Chondrocyte (in vitro differentiated cells): ENCODE measurements around the gene LSM14B. TPM values are rescaled to one million over a fixed set of nuclear protein-coding genes. Genes with fewer than 3 reads are reported as not detected.

Experiments used
- DNase-seq: peaks from one replicate; pipeline ENCODE4 v3.0.0; 2021; ENCODE audit warnings: mixed read lengths, low spot score
- H3K27ac Mint-ChIP-seq: one replicate; pipeline ENCODE4 v1.8.0; 2021; ENCODE audit warnings: mild to moderate bottlenecking, moderate library complexity, mixed read lengths; ENCODE audit not compliant: unreplicated experiment
- H3K27me3 Mint-ChIP-seq: 2 replicates; pipeline ENCODE4 v1.8.0; 2021; ENCODE audit warnings: low read depth, mixed read lengths
- H3K36me3 Mint-ChIP-seq: 2 replicates; pipeline ENCODE4 v1.8.0; 2021; ENCODE audit warnings: low read depth, mixed read lengths
- H3K4me1 Mint-ChIP-seq: 2 replicates; pipeline ENCODE4 v1.8.0; 2021; ENCODE audit warnings: low read depth, mild to moderate bottlenecking, mixed read lengths
- H3K4me3 Mint-ChIP-seq: one replicate; pipeline ENCODE4 v1.8.0; 2021; ENCODE audit warnings: mild to moderate bottlenecking, moderate library complexity, mixed read lengths; ENCODE audit not compliant: unreplicated experiment
- H3K9me3 Mint-ChIP-seq: 2 replicates; pipeline ENCODE4 v1.8.0; 2021; ENCODE audit warnings: low read depth, mixed read lengths
- total RNA-seq: library from RNA; stranded (reverse); gene quantifications from 3 replicates; pipeline ENCODE4 v1.2.1, GENCODE V29; 2021
- TF ChIP-seq, protein P1 (sequence below): fragments of 200-600 bp; sonication (generic); IDR thresholded peaks from 2 replicates; pipeline ENCODE4 v1.5.0; 2021; ENCODE audit warnings: antibody characterized with exemption, mild to moderate bottlenecking, moderate library complexity

Gene LSM14B
- total RNA-seq, 1 donor from 2014 or later: 48.6 TPM

DNA sequence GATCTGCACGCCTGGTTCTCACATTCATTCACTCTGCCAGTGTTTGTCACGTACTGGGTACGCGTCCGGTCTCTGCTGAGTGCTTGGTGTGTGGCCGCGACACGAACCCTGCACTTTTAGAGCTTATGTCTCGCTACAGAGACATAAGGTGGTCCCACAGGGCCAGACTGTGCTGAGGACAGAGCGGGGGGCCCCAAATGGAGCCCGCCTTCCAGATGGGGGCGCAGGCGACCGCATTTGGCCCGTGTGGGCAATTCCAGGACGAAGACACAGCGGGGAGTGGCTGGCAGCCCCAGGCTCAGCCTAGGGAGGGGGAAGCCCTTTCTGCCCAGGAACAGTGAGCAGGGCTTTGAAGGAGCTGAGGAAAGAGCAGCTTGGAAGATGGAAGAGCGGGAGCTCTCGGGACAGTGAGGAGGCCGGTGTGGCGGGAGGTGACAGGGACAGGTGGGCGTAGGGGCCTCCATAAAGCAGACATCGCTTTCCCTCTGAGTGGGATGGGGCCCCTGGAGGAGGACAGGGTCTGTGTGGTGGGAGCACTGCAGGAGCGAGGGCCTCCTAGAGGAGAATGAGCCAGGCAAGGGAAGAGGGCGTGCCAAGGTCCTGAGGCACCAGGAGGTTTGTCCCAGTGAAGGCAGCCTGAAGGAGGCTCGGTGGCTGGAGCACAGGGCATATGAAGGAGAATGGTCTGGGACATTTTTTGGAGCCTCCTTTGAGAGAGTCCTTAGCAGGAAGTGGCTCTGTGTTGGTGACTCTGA, 52.8 kb downstream of the LSM14B start:
- H3K9me3 Mint-ChIP-seq: no peaks in the 10 kb centered on the region
- peak; percentile 75 for DNase-seq
- peaks cover 11% of the 10 kb centered on the region for H3K36me3 Mint-ChIP-seq
- H3K4me1 Mint-ChIP-seq: no peaks in the 10 kb centered on the region
- no peaks in the 10 kb centered on the region for H3K27me3 Mint-ChIP-seq
- H3K27ac Mint-ChIP-seq: no peak overlapping the region
- no peak overlapping the region for H3K4me3 Mint-ChIP-seq
- TF ChIP-seq, protein P1, sequence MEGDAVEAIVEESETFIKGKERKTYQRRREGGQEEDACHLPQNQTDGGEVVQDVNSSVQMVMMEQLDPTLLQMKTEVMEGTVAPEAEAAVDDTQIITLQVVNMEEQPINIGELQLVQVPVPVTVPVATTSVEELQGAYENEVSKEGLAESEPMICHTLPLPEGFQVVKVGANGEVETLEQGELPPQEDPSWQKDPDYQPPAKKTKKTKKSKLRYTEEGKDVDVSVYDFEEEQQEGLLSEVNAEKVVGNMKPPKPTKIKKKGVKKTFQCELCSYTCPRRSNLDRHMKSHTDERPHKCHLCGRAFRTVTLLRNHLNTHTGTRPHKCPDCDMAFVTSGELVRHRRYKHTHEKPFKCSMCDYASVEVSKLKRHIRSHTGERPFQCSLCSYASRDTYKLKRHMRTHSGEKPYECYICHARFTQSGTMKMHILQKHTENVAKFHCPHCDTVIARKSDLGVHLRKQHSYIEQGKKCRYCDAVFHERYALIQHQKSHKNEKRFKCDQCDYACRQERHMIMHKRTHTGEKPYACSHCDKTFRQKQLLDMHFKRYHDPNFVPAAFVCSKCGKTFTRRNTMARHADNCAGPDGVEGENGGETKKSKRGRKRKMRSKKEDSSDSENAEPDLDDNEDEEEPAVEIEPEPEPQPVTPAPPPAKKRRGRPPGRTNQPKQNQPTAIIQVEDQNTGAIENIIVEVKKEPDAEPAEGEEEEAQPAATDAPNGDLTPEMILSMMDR: no peak

DNA sequence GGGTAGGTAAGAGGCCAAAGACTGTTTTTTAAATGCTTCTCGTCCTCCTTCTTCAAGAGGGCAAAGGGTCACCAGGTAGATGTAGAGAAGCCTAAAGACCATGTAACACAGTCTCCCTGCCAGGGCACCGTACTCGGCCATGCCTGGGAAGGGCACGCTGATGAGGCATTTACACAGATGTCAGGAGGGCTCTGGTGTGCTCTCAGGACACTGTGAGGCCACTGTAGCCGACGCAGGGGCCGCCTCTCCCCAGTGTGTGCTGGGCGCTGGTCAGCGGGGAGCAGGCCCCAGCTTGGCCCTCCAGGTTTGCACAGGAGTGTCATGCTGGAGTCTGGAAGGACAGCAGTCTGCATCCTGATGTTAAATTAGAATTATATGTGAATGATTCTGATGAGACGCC, 53.4 kb downstream of the LSM14B start:
- DNase-seq: peak; percentile 43
- Mint-ChIP-seq H3K4me1 (no peaks in the 10 kb centered on the region), H3K9me3 (no peaks in the 10 kb centered on the region), H3K36me3 (peaks cover 11% of the 10 kb centered on the region), H3K27ac (no peak overlapping the region), H3K4me3 (no peak overlapping the region), H3K27me3 (no peaks in the 10 kb centered on the region)
- TF ChIP-seq, protein P1: no peak

DNA sequence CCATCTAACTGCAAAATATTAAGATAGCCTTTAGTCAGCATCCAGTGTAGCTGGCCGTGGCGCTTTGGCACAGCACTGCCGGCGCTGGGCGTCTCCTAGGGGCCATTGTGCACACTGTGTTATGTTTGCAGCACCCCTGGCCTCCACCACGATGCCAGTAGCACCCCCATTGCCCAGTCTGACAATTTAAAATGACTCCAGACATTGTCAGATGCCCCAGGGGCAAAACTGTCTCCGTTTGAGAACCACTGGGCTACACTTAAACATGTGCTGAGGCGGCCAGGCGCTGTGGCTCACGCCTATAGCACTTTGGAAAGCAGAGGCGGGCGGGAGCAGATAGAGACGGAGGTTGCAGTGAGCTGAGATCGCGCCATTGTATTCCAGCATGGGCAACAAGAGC, 54.6 kb downstream of the LSM14B start:
- H3K9me3 Mint-ChIP-seq: no peaks in the 10 kb centered on the region
- H3K36me3 Mint-ChIP-seq: peaks cover 9% of the 10 kb centered on the region
- peak; percentile 44 for DNase-seq
- peaks cover 3% of the 10 kb centered on the region for H3K4me1 Mint-ChIP-seq
- H3K27ac Mint-ChIP-seq: no peak overlapping the region
- no peaks in the 10 kb centered on the region for H3K27me3 Mint-ChIP-seq
- no peak overlapping the region for H3K4me3 Mint-ChIP-seq
- TF ChIP-seq, protein P1: no peak

DNA sequence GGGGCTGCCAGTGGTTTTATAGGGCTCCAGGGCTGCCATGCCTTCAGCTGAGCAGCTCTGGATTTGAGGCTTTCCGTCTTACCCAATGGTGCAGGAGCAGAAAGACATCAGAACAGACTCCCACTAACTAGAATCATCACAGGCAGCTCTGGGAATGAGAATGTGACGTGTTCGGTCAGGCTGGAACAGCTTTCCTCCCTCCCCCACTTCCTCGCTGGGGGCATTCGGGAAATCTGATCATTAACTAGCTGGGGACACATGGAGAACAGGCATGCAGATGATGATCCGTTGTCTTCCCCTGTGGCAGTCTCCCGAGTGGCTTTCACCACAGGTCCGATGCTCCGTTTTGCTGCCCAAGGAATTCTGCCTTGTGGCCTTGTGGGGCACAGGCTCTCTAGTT, 55.0 kb downstream of the LSM14B start:
- Mint-ChIP-seq H3K27me3 (no peaks in the 10 kb centered on the region), H3K4me1 (peaks cover 8% of the 10 kb centered on the region), H3K27ac (no peak overlapping the region), H3K36me3 (peaks cover 9% of the 10 kb centered on the region), H3K4me3 (no peak overlapping the region), H3K9me3 (no peaks in the 10 kb centered on the region)
- DNase-seq: peak; percentile 15
- TF ChIP-seq, protein P1: no peak

DNA sequence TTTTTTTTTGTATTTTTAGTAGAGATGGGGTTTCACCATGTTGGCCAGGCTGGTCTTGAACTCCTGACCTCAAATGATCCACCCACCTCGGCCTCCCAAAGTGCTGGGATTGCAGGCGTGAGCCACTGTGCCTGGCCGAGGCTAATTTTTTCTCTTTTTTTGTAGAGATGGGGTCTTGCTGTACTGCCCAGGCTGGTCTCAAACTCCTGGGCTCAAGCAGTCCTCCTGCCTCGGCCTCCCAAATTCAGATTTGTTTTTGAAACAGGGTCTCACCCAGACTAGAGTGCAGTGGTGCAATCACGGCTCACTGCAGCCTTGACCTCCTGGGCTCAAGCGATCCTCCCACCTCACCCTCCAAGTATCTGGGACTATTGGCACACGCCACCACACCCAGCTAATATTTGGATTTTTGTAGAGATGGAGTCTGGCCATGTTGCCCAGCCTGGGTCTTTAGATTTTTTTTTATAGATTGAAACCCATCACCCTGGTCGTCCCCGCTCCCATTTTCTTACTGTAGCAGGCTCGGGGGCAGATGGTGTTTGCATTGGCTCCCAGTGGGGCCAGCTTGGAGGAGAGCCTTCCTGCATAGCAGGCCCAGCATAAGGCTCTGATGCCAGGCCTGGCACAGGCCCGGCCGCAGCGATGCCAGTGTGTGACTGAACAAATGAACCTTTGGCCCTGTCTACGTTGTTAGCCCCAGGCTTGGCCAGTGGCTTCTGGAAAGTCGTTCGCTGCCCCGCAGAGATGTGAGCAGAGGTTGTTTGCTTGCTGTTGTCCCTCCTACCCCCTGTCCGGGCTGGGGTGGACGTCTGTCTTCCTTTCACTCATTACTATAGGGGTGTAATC, 56.3 kb downstream of the LSM14B start:
- no peaks in the 10 kb centered on the region for H3K27me3 Mint-ChIP-seq
- TF ChIP-seq, protein P1: no peak
- no peak overlapping the region for H3K4me3 Mint-ChIP-seq
- H3K27ac Mint-ChIP-seq: no peak overlapping the region
- peaks cover 9% of the 10 kb centered on the region for H3K36me3 Mint-ChIP-seq
- H3K4me1 Mint-ChIP-seq: peaks cover 12% of the 10 kb centered on the region
- peak; percentile 79 for DNase-seq
- H3K9me3 Mint-ChIP-seq: no peaks in the 10 kb centered on the region
